Heart right ventricle (tissue), 16 donors: ENCODE data around the gene HOXC10. TPM values are rescaled to one million over a fixed set of nuclear protein-coding genes. Genes with fewer than 3 reads are reported as not detected.

Experiments used
- ATAC-seq, 8 donors: fragments of 200-7000 bp; cut with Tn5 transposase; one replicate each; pipeline ENCODE4 v1.9.1; 2020; ENCODE audit warnings: mild to moderate bottlenecking in 8 of 8, moderate library complexity in 8 of 8, moderate number of reproducible peaks in 1 of 8
- DNase-seq, 2 donors: peaks; one replicate each; pipeline ENCODE4 v3.0.0-alpha.2; 2020
- H3K27ac ChIP-seq, 10 donors: fragments of 200-600 bp; sonication (generic) in 2 of 10; one replicate each; pipeline versions ENCODE4 v1.5.0 to v1.8.0; 2020 to 2022; ENCODE audit warnings: mild to moderate bottlenecking in 3 of 10
- H3K27me3 ChIP-seq, 7 donors: fragments of 200-600 bp; one replicate each; pipeline ENCODE4 v1.8.0; 2021 to 2022; ENCODE audit warnings: mild to moderate bottlenecking in 2 of 7
- H3K36me3 ChIP-seq, 9 donors: fragments of 200-600 bp; sonication (generic) in 1 of 9; one replicate each; pipeline versions ENCODE4 v1.5.0 to v1.8.0; 2020 to 2022; ENCODE audit warnings: mild to moderate bottlenecking in 2 of 9
- H3K4me1 ChIP-seq, 9 donors: fragments of 200-600 bp; sonication (generic) in 1 of 9; one replicate each; pipeline versions ENCODE4 v1.5.0 to v1.8.0; 2020 to 2022; ENCODE audit warnings: mild to moderate bottlenecking in 4 of 9
- H3K4me3 ChIP-seq, 10 donors: fragments of 200-600 bp; sonication (generic) in 2 of 10; one replicate each; pipeline versions ENCODE4 v1.5.0 to v1.8.0; 2020 to 2022; ENCODE audit warnings: mild to moderate bottlenecking in 7 of 10, moderate library complexity in 2 of 10
- H3K9me3 ChIP-seq, 11 donors: fragments of 200-600 bp in 10 of 11; sonication (generic) in 2 of 11; one replicate each; pipeline versions ENCODE4 v1.5.0 to v1.8.0; 2013 to 2022; ENCODE audit warnings: mild to moderate bottlenecking in 2 of 11, control low read depth in 1 of 11, moderate library complexity in 1 of 11
- WGBS, 2 donors: extraction: QIAGEN DNeasy Blood & Tissue Kit; methylation state at CpG; one replicate each; pipeline ENCODE4 v1.1.7; 2013; ENCODE audit warnings: inconsistent platforms in 1 of 2; 5-methylcytosine and 5-hydroxymethylcytosine counted together
- intact Hi-C, 10 donors: fragments of 100-400 bp; cut with DNase I; formaldehyde crosslinking; loops; one replicate each; pipeline versions ENCODE4 v1.11.1 to v1.14.2; 2022
- polyA plus RNA-seq, 2 donors: library from polyadenylated mRNA; stranded (reverse); fragments of 200-250 nt; gene quantifications; one replicate each; pipeline ENCODE4 v1.2.3, GENCODE V29; 2013
- total RNA-seq, 10 donors: library from RNA; stranded (reverse); fragmentation: NEBNext Ultra II Directional in 3 of 10; extraction: Animal tissue kit (Norgen Biotek cat#: 25700) in 3 of 10; gene quantifications; one replicate each; pipeline versions ENCODE4 v1.2.1 to v1.2.4, GENCODE V29; 2021 to 2023
- TF ChIP-seq, protein P1 (sequence below), 9 donors: fragments of 200-600 bp; sonication (generic) in 2 of 9; IDR thresholded peaks; one replicate each; pipeline versions ENCODE4 v1.5.0 to v1.8.0; 2021 to 2022; ENCODE audit warnings: antibody characterized with exemption in 9 of 9, mild to moderate bottlenecking in 5 of 9, moderate library complexity in 1 of 9
- donor health status: Arrhythmogenic right ventricular cardiomyopathy.
- donor health status: ischemic (EF 13 %, LVEDD 7.1; RV severe dilation, severe dysfunction).
- donor health status: healthy with polysubstance abuse.
- donor health status: DM: no; HTN: yes; CAD: no.
- donor health status: DM: no; HTN: no; CAD: no.
- donor health status: ischemic (EF 25% LVEDD 6.9; RV normal size, moderate dysfunction).
- donor health status: ischemic (EF 25% LVEDD 5.7; RV mildly dilated, moderate dysfunction).
- donor health status: healthy.
- donor health status: DM: yes; HTN: yes; CAD: no.
- donor health status: Ischemic cardiomyopathy.
- donor health status: ischemic (EF 35%, LVEDD 5.7; RV mildly dilated, moderate dysfunction).
- donor health status: nonischemic (EF 11% LVEDD 7.7; RV severe dilation, severe dysfunction).
- donor health status: DM: yes; HTN: yes; CAD: no.
- donor health status: PGD.
- donor health status: ischemic (EF 29% LVEDD 5.4; RV normal size, mild dysfunction).
- donor health status: nonischemic (EF 23%, LVEDD 6.1; RV moderate dilation, normal function).

Gene HOXC10
- total and polyA plus RNA-seq, 12 donors: not detected

DNA sequence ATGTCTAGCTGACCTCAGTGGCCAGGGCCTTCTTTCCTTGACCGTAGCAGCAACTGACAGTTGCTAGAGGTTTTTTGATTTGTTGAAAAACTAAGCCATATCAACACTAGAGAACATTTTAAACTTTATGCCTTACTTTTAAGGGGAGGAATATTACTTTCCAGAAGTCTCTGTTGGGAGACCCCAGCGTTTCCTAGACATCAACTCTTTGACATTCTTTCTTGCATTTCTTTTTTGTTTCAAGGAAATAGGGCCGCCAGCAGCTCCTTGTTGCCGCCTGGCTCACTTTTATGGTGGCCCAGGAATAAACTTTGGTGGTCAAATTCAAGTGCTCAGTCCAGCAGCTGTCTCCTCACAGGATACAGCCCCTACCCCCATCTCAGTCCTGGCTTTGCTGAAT is 14.5 kb upstream of the HOXC10 start:
- peaks cover 70 to 100% (median 100%) of the 10 kb centered on the region in 7 donors for H3K27me3 ChIP-seq
- WGBS, 2 donors: 15 to 25% methylated on average over 4 of the region's 4 CpGs
- H3K4me1 ChIP-seq: peaks cover 2 to 39% (median 16%) of the 10 kb centered on the region in 9 donors

DNA sequence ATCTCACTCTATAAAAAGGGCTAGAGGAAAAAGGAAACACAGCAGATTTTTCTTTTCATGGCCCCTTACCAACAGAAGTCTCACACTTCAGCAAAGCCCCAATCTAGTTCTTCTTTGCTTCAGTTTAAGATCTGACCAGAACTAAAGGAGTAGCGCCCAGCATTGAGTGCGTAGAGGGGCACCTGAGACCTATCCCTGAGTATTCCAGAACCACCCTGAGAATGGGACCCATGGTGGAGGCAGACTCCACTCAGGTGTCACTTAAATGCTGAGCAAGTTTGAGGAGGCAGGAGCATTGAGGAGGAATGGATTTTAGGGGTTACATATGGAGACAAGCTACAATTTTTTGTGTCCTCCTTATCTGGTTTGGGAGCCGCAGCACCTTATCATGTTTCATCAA is 13.8 kb upstream of the HOXC10 start:
- Histone ChIP-seq H3K27me3 (peaks cover 72 to 100% (median 100%) of the 10 kb centered on the region in 7 donors), H3K4me3 (no peak overlapping the region), H3K4me1 (peaks cover 2 to 35% (median 16%) of the 10 kb centered on the region in 9 donors), H3K27ac (no peak overlapping the region), H3K36me3 (no peaks in the 10 kb centered on the region), H3K9me3 (no peaks in the 10 kb centered on the region)
- TF ChIP-seq, protein P1, sequence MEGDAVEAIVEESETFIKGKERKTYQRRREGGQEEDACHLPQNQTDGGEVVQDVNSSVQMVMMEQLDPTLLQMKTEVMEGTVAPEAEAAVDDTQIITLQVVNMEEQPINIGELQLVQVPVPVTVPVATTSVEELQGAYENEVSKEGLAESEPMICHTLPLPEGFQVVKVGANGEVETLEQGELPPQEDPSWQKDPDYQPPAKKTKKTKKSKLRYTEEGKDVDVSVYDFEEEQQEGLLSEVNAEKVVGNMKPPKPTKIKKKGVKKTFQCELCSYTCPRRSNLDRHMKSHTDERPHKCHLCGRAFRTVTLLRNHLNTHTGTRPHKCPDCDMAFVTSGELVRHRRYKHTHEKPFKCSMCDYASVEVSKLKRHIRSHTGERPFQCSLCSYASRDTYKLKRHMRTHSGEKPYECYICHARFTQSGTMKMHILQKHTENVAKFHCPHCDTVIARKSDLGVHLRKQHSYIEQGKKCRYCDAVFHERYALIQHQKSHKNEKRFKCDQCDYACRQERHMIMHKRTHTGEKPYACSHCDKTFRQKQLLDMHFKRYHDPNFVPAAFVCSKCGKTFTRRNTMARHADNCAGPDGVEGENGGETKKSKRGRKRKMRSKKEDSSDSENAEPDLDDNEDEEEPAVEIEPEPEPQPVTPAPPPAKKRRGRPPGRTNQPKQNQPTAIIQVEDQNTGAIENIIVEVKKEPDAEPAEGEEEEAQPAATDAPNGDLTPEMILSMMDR (IDR thresholded peaks at IDR 0.05): no peak
- DNase-seq (no peak), ATAC-seq (no peak)
- 53 to 68% methylated on average over 3 of the region's 3 CpGs for WGBS, 2 donors
- intact Hi-C loops: no loop called here

More for the DNA sequence above, 14.5 kb upstream of the HOXC10 start:
- Histone ChIP-seq H3K9me3 (no peaks in the 10 kb centered on the region), H3K4me3 (no peak overlapping the region), H3K27ac (no peak overlapping the region), H3K36me3 (no peaks in the 10 kb centered on the region)
- ATAC-seq: no peak
- DNase-seq: no peak
- intact Hi-C loops: no loop called here
- TF ChIP-seq, protein P1 (IDR thresholded peaks at IDR 0.05): no peak

DNA sequence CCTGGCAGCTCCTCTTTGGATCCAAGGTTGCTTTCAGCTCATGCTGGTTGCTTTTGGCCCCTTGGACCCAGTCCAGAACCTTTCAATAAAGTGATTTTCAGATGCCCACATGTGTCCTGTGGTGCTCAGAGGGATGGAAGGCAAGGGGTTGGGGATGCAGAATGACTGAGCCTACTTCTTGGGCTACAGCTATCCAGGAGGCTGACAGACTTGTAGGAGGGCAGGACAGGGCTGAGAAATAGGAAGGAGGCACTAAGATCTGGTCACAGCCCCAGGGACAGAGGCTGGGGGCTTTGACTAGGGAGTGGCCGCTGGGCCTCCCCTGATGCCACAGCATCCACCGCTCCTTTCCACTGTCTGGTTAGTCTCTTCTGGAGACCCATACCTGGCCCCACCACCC is 13.3 kb upstream of the HOXC10 start:
- H3K4me3 ChIP-seq: no peak overlapping the region
- no peak for ATAC-seq
- no peak for DNase-seq
- no peak overlapping the region for H3K27ac ChIP-seq
- WGBS, 2 donors: 22 to 36% methylated on average over 2 of the region's 2 CpGs
- intact Hi-C loops: no loop called here
- peaks cover 74 to 100% (median 100%) of the 10 kb centered on the region in 7 donors for H3K27me3 ChIP-seq
- peaks cover 2 to 29% (median 16%) of the 10 kb centered on the region in 9 donors for H3K4me1 ChIP-seq
- H3K36me3 ChIP-seq: no peaks in the 10 kb centered on the region
- TF ChIP-seq, protein P1 (IDR thresholded peaks at IDR 0.05): no peak
- no peaks in the 10 kb centered on the region for H3K9me3 ChIP-seq

DNA sequence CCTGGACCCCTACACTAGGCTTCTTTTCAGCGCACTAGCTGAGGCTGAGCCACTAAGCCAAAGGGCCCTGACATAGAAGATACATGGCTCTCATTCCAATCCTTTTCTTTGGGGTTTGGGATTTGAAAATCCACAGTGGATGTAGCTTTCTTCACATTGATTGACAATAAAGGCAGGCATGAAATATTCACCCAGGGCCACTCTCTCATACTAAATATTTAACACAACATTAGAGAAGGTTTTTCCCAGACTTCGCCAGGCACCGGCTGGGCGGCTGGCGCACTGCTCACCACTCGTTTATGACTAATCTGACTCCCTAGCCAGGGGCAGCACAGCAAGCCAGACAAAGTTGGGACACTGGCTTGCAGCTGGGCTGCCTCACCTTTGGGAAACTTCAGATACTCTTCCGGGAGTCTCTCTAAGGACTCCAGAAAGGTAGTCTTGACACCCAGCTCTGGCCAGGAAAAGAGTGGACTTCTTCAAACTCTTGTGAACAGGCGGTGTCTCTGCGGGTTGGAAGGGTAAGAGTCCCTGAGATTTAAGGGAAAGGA is 12.7 kb upstream of the HOXC10 start:
- ATAC-seq (no peak), DNase-seq (no peak)
- intact Hi-C loops: no loop called here
- Histone ChIP-seq H3K4me1 (peaks cover 2 to 28% (median 16%) of the 10 kb centered on the region in 9 donors), H3K36me3 (no peaks in the 10 kb centered on the region), H3K27me3 (peaks cover 77 to 100% (median 100%) of the 10 kb centered on the region in 7 donors), H3K4me3 (no peak overlapping the region), H3K9me3 (no peaks in the 10 kb centered on the region), H3K27ac (no peak overlapping the region)
- 23 to 25% methylated on average over 9 of the region's 9 CpGs for WGBS, 2 donors
- TF ChIP-seq, protein P1 (IDR thresholded peaks at IDR 0.05): no peak
